Endothelial cell (in vitro differentiated cells): Measurements from ENCODE around the gene ATRAID. TPM values are rescaled to one million over a fixed set of nuclear protein-coding genes. Genes with fewer than 3 reads are reported as not detected.

ENCODE experiments used
- DNase-seq: peaks from one replicate; pipeline ENCODE4 v3.0.0; 2021; ENCODE audit warnings: low spot score
- H3K27ac Mint-ChIP-seq: one replicate; pipeline ENCODE4 v1.8.0; 2021; ENCODE audit warnings: mixed read lengths, inconsistent platforms; ENCODE audit not compliant: unreplicated experiment
- H3K27me3 Mint-ChIP-seq: one replicate; pipeline ENCODE4 v1.8.0; 2021; ENCODE audit warnings: mild to moderate bottlenecking, moderate library complexity, mixed read lengths, inconsistent platforms; ENCODE audit not compliant: unreplicated experiment
- H3K36me3 Mint-ChIP-seq: one replicate; pipeline ENCODE4 v1.8.0; 2021; ENCODE audit warnings: mild to moderate bottlenecking, low read depth, mixed read lengths, inconsistent platforms; ENCODE audit not compliant: unreplicated experiment
- H3K4me1 Mint-ChIP-seq: one replicate; pipeline ENCODE4 v1.8.0; 2021; ENCODE audit warnings: mild to moderate bottlenecking, mixed read lengths, inconsistent platforms; ENCODE audit not compliant: unreplicated experiment
- H3K4me3 Mint-ChIP-seq: one replicate; pipeline ENCODE4 v1.8.0; 2021; ENCODE audit warnings: mild to moderate bottlenecking, mixed read lengths, inconsistent platforms; ENCODE audit not compliant: unreplicated experiment
- H3K9me3 Mint-ChIP-seq: one replicate; pipeline ENCODE4 v1.8.0; 2021; ENCODE audit warnings: mixed read lengths, inconsistent platforms; ENCODE audit not compliant: unreplicated experiment
- CTCF ChIP-seq: fragments of 200-600 bp; sonication (generic); IDR thresholded peaks from one replicate; pipeline ENCODE4 v1.5.0; 2021; ENCODE audit warnings: antibody characterized with exemption; ENCODE audit not compliant: unreplicated experiment
- long read RNA-seq: library from polyadenylated mRNA; unstranded; transcript quantifications from one replicate; pipeline ENCODE4 v2.0.0, GENCODE V29; 2020; ENCODE audit not compliant: unreplicated experiment
- total RNA-seq: library from RNA; stranded (reverse); fragmentation: NEBNext Ultra II Directional; extraction: Animal tissue kit (Norgen Biotek cat#: 25700); gene quantifications from one replicate; pipeline ENCODE4 v1.2.1, GENCODE V29; 2021; ENCODE audit not compliant: unreplicated experiment

ATRAID gene
- 89.9 TPM for total RNA-seq
- long read RNA-seq, transcript ATRAID-202 (7 exons, 1,059 nt) = minor isoform, 14 of 82 reads
- long read RNA-seq, transcript ATRAID-201 (7 exons, 1,240 nt) = major isoform, 65 of 82 reads
- long read RNA-seq, partial matches to known transcripts = 0 of 82 reads
- long read RNA-seq, other reads (novel, unspliced or antisense) = 3 of 82 reads

- no peaks in the 10 kb centered on the region for H3K9me3 Mint-ChIP-seq
- TF ChIP-seq CTCF = no peak
- peak within 1 kb of the TSS; percentile 99 for H3K4me3 Mint-ChIP-seq
- DNase-seq = peak; percentile 90
- H3K36me3 Mint-ChIP-seq = peaks cover 36% of the 10 kb centered on the region
- H3K27ac Mint-ChIP-seq = peak within 1 kb of the TSS; percentile 100
- peaks cover 23% of the 10 kb centered on the region for H3K27me3 Mint-ChIP-seq
- peaks cover 29% of the 10 kb centered on the region for H3K4me1 Mint-ChIP-seq
Observed at GRCh38 chr2:27211943-27212625, at the start of gene ATRAID, which contains the start of gene SLC5A6. ATRAID (plus strand) TSS chr2:27212041; CDS start chr2:27212369, 328 bp downstream. SLC5A6 (minus strand) TSS chr2:27212268; CDS start chr2:27207650, 4,618 bp downstream.

- Mint-ChIP-seq H3K27me3 (peaks cover 2% of the 10 kb centered on the region), H3K4me3 (no peak overlapping the region), H3K36me3 (no peaks in the 10 kb centered on the region), H3K4me1 (no peaks in the 10 kb centered on the region), H3K27ac (no peak overlapping the region), H3K9me3 (no peaks in the 10 kb centered on the region)
- no peak for DNase-seq
- no peak for TF ChIP-seq CTCF
Observed at GRCh38 chr2:27162151-27163121, 49.4 kb upstream of the ATRAID start.

- Mint-ChIP-seq H3K9me3 (no peaks in the 10 kb centered on the region), H3K36me3 (no peaks in the 10 kb centered on the region), H3K27me3 (peaks cover under 1% of the 10 kb centered on the region), H3K27ac (no peak overlapping the region), H3K4me1 (no peaks in the 10 kb centered on the region), H3K4me3 (peak overlapping the region; percentile 19)
- no peak for TF ChIP-seq CTCF
- no peak for DNase-seq
Observed at GRCh38 chr2:27164960-27165763, 46.7 kb upstream of the ATRAID start.

- no peak overlapping the region for H3K4me3 Mint-ChIP-seq
- H3K36me3 Mint-ChIP-seq = no peaks in the 10 kb centered on the region
- TF ChIP-seq CTCF = no peak
- DNase-seq = no peak
- H3K4me1 Mint-ChIP-seq = no peaks in the 10 kb centered on the region
- no peaks in the 10 kb centered on the region for H3K27me3 Mint-ChIP-seq
- no peak overlapping the region for H3K27ac Mint-ChIP-seq
- H3K9me3 Mint-ChIP-seq = no peaks in the 10 kb centered on the region
Observed at GRCh38 chr2:27170581-27171337, 41.1 kb upstream of the ATRAID start.
